Activated T-cell treated with anti-CD3 and anti-CD28 coated beads, Interleukin-2, amount 50 U/mL, for 48 hours (primary cell): ENCODE measurements around the gene ZNF620.
A peak's percentile ranks its signal among the peaks of the same experiment; 100 is the strongest.
"Not testable (repeated sequence)": the region's sequence is repeated elsewhere in the genome, so short reads cannot be mapped to it uniquely, and the experiment has no call there.

Experiments
- DNase-seq, 2 experiments: peaks; one replicate each; pipeline ENCODE4 v3.0.0-alpha.2; 2020

The ZNF620 gene

DNA sequence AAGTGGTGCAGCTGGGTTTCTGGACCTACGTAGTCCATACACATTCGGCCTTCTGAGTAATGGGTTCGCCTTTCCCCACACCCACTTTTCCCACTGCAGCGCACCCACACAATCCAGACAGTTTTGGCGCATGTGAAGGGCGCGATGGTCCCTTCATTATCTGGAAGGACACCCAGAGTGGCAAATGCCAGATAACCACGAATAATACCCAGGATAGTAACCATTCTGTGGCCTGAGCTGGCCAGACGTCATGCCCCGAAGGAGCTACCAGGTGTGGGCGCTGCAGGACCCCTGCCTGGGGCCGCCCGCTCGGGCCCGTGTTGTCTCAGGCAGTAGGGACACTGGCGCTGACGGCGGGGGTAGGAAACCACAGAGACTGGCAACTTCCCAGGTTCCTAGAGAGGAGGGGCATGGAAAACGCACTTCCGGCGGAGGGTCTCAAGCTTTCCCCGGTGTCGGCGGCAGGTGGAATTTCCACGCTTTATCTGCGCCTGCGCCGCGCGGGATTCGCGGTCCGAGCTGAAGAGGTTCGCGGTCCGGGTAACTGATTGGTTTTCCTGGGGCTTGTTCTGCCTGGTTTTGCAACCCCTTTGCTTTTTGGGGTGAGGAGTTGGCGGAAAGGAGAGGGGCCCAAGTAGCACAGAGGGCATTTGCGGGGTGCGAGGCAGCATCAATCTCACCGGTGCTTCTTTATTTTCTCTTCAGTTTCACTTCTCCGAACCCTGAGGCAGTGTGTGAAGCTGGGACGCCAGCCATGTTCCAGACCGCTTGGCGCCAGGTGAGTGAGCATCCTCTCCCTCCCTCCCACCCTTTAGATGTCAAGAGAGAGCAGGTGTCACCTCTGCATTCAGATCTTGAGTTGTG is at the start of gene ZNF620:
Gene ZNF620 (plus strand): TSS at position 441 of the 864 bp plus-strand sequence. CDS start 314 bp downstream, at position 755.
- peak; percentile 58 to 66 for DNase-seq

DNA sequence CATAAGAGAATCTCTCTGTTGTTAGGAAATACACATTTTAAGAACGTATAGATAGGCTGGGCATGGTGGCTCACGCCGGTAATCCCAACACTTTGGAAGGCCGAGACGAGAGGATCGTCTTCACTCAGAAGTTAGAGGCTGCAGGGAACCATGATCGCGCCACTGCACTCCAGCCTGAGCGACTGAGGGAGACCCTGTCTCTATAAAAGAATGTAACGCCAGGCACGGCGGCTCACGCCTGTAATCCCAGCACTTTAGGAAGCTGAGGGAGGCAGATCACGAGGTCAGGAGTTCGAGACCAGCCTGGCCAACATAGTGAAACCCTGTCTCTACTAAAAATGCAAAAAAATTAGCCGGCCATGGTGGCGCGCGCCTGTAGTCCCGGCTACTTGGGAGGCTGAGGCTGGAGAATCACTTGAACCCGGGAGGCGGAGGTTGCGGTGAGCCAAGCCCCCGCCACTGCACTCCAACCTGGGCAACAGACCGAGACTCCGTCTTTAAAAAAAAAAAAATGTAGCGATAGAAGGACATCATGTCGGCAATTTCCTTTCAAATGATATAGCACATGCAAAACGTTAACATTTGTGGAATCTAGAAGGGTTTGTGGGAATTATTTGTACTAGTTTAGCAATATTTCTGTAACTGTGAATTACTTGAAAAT is 49.4 kb upstream of the ZNF620 start:
- no peak for DNase-seq

DNA sequence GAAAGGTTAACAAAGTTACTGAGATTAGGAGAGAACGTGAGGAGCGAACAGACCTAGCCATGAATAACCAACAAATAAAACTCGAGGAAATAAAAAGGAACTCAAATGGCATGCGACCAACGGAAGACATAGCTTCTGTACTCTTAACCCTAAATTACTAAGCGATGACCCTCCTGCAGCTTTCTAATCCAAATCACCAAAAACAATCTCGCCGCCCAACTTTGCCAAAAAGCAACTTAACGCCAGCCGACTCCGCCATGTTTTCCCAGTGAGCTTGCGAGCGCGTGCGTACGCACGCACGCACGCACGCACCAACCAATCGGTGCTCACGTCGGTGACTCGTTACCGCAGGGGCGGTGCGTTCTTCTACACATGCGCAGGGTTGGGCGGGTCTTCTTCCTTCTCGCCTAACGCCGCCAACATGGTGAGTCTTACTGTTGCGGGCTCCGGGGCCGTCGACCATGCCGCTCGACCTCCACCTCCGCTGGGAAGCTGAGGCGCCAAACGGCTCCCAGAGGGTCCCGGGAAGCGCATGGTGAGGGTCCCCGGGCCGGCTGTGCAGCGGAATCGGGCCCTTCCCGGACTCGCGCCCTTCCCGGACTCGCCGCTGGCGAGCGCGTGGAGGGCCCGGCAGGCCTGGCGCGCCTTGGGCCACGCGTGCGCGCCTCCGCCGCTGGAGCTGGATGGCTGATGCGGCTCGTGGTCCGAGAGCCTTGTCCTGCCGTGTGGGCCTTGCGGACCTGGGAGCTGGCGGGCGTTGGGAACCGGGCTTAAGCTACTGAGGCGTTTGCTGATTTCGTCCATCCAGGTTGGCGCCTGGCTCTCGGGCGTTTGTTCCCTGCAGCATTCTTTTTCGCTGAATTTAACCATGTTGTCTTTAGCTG is 48.7 kb upstream of the ZNF620 start, which contains the start of gene RPL14:
Gene RPL14 (plus strand): TSS at position 400 of the 884 bp plus-strand sequence. CDS start 133 bp downstream, at position 533.
- peak; percentile 93 to 95 for DNase-seq

DNA sequence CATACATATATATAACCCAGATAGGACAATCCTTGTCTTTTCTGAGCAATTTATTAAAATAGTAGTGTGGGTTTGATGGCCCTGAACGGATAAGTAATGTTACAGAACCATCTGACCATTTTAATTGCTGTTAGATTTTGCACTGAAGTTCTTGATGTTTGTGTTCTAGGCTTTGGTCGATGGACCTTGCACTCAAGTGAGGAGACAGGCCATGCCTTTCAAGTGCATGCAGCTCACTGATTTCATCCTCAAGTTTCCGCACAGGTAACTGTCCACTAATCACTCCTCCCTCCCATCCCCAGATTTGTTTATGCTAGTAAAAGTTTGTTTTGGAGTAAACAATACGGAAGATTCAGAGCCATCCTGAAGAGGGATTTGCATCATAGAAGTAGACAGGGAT is 47.4 kb upstream of the ZNF620 start:
- DNase-seq = no peak

DNA sequence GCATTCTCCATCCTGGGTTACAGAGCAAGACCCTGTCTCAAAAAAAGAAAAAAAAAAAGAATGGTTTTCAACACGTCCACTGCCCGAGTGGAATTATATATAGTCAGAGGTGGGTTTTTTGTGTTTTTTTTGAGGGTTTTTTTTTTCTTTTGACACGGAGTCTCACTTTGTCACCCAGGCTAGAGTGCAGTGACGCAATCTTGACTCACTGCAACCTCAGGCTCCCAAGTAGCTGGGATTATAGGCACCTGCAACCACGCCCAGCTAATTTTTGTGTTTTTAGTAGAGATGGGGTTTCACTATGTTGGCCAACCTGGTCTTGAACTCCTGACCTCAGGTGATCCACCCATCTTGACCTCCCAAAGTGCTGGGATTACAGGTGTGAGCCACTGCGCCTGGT is 45.4 kb upstream of the ZNF620 start:
- peak in 1 of 2 experiments; percentile 30 for DNase-seq

DNA sequence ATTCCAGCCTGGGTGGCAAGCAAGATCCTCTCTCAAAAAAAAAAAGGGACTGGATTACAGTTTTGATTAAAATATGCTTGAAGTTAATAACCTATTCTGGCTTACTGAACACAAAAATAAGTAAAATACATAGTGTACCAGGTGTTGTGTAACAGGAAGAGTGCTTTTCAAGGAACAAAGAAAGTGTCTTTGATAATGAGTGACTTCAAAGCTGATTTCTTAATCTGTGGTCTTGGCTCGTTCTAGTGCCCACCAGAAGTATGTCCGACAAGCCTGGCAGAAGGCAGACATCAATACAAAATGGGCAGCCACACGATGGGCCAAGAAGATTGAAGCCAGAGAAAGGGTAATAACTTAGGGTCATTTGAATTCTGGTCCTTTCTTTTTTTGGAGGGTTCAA is 44.7 kb upstream of the ZNF620 start:
- DNase-seq = no peak

DNA sequence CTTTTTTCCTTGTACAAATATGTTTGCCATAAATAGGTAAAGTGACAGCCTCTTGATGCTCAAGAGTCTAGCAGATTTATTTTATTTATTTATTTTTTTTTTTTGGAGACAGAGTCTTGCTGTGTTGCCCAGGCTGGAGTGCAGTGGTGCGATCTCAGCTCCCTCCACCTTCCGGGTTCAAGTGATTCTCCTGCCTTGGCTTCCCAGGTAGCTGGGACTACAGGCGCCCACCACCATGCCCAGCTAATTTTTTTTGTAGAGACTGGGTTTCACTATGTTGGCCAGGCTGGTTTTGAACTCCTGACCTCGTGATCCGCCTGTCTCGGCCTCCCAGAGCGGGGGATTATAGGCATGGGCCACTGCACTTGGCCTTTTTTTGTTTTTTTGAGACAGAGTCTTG is 43.0 kb upstream of the ZNF620 start:
- not testable (repeated sequence) for DNase-seq

DNA sequence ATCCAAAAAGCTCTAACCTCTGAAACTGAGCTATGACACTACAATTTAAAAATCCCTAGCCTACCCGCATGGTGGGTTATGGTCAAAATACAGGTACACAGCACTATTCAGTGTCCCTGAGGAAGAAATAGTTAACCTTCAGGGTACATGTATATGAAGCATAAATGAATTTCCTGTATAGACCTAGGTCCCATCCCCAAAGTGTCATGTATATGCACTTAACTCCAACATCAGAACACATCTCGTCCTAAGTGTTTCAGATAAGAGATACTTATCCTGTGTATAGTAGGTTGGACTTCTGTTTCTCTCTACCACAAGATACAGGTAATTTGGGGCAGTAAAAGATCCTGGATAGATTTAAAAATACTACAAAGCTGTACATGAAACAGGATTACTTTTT is 42.3 kb upstream of the ZNF620 start:
- no peak for DNase-seq

DNA sequence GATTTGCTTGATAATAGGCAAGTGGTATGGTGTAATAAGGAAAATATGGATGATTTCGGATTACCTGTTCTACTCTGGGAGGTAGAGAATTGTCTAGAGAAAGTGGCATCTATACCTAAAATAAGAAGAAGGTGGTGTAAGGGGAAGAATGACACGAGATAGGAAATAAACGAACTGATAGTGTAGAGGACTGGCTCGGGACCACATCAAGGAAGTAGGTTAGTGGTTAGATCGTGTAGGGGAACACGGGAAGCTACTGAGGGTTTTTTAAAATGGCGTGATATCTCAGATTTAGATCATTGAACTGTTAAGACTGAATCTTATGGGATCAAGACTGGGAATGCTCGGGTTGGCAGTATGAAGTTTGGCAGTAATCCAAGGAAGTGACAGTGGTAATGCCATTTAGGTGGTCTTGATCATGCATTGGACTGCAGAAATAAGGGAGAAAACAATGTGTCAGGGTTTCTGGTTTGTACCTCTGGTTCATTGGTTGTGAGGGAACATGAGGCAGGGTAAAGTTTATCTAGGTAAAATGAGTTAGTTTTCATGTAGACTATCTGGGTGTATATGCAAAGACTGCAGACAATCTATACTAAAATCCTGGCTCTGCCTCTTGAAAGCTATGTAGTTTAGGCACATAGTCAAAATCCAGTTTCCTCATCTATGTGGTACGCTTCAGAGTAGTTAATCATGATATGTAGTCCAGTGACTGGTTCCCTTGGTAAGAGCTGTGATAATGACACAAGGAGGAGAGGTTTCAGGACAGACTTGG is 41.3 kb upstream of the ZNF620 start:
- no peak for DNase-seq

DNA sequence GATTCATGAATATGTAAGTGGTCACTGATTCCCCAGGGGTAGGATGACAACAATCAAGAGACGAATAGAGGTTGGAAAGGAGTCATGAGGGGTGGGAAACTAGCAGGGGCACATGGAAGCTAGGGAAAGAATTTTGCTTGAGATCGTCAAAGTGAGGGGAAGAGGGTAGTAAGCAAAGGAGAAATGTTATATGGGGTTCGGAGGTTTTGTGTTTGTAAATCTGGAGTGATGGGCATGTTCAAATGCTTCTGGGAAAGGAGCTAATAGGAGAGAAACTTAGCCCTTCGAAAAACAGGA is 40.8 kb upstream of the ZNF620 start:
- no peak for DNase-seq

DNA sequence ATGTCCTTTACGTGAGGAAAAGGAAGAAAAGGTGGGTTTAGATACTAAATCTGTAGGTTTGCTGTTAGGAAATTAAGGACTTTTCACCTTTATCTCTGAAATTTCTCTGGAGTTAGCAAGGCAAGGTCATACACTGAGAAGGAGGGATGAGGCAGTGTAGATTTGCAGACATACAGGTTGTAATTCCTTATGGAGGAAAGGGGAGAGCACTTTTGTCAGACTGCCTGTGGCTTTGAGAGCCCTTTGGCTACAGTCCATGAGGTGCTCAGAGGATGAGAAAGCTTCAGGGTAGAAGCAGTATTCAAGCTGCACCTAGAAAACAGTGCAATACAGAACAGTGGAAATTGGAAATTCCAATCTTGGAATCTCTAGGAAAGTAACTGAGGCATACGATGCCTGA is 40.4 kb upstream of the ZNF620 start:
- DNase-seq = no peak

DNA sequence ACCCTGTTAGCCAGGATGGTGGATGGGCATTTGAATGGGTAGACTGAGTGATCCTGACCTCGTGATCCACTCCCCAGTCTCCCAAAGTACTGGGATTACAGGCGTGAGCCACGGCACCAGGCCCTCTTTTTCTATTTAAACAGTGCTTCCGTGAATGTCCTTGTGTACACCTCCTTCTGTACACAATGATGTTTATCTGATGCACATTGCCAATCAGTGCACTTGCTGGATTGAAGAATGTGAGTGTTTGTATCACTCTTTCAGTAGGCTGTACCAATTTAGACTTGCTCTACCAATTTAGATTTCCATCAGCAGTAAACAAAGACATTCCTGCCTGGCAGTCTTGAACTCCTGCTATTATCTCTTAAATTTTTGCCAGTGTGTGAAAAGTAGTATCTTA is 37.8 kb upstream of the ZNF620 start:
- no peak for DNase-seq

DNA sequence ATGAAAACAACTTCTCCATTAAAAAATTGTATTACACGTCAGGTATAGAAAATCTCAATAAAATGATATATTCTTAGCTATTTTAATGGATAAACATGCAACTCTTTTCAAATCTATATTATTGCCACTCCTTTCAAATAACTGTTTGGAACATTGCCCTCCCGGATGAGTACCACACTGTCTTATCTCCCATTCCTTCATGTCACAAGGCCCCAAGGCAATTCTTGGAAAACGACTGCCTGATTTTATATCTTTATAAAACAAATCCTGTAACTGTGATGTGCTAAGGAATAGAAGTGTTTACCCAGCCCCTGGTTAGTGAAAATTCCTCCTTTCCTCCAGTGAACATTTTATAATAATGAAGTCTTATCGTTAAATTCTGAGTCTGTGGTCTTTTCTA is 35.1 kb upstream of the ZNF620 start:
- no peak for DNase-seq

DNA sequence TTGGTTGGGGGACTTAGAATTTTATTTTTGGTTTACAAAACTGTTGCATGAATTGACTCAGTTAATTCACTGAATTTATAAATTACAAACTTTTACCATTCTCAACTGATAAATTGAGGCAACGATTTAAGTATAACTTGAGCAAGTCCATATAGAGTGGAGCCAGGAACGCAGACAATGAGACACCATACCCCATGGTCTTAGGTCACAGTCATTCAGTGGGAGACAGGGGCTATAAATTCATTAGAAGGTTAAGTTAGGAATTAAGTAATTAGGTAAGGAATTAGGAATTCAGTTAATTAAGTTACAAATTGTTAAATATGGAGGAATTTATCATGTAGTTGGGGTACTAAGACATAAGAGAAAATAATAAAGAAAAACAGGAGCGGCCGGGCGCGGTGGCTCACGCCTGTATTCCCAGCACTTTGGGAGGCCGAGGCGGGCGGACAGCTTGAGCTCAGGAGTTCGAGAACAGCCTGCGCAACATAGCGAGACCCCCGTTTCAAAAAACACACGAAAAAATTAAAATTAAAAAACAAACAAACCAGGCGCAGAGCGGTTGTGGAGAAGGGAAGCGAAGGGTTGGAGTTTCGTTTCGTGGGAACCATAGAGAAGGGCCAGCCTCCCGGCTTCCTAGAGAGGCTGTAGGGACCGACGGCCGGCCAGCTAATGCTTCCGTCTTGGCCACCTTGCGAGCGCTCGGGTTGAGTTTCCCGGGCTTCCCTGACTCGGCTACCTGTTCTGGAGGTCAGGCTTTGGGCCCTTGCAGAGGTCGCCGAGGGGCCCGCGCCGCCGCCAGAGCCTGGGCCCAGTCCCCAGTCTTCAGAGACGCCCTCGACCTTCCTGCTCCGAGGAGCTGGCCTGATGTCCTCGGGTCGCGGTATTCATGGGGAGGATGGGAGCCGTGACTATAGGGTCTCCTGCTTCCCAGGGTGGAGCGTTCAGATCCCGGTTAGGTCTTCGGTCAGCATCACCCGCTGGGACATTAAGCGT is 29.1 kb upstream of the ZNF620 start, which contains the start of gene ZNF619:
Gene ZNF619 (plus strand): TSS at position 645 of the 993 bp plus-strand sequence. CDS start 858 bp downstream, outside the sequence.
- peak; percentile 67 to 72 for DNase-seq

DNA sequence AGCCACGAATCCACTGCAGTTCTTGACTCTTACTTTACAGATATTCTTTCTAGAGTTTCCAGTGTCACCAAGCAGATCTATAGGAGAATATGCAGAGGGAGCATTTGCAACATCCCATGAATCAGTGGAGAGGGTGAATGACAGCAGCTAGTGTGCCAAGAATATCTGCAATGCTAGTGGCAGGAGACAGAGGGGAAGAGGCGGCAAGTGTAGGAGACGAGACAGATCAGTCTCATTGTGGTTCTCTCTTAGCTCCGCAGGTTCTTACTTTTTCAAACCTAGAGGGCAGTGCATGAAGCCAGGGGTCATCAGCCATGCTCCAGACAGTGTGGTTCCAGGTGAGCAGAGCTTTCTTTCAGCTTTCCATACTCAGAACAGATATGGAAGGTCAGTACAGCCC is 28.2 kb upstream of the ZNF620 start:
- DNase-seq = no peak

DNA sequence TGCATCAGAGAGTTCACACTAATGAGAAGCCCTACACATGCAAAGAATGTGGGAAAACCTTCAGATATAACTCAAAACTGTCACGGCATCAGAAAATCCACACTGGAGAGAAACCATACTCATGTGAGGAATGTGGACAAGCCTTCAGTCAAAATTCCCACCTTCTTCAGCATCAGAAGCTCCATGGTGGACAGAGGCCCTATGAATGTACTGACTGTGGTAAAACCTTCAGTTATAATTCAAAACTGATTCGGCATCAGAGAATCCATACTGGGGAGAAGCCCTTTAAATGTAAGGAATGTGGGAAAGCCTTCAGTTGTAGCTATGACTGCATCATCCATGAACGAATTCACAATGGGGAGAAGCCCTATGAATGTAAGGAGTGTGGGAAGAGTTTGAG is 18.7 kb upstream of the ZNF620 start:
- no peak for DNase-seq

DNA sequence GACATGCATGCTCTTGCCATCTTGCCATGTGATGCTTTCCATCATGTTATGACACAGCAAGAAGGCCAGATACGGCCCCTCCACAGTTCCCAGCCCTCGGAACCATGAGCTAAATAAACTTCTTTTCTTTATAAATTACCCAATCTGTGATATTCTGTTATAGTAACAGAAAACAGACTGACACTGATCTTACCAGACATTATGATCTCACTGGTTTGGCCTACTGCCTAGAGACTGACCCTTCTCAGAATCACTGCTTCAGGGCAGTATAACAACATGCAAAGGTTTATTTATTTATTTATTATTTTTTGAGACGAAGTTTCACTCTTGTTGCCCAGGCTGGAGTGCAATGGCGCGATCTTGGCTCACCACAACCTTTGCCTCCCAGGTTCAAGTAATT is 14.9 kb upstream of the ZNF620 start:
- DNase-seq = no peak

DNA sequence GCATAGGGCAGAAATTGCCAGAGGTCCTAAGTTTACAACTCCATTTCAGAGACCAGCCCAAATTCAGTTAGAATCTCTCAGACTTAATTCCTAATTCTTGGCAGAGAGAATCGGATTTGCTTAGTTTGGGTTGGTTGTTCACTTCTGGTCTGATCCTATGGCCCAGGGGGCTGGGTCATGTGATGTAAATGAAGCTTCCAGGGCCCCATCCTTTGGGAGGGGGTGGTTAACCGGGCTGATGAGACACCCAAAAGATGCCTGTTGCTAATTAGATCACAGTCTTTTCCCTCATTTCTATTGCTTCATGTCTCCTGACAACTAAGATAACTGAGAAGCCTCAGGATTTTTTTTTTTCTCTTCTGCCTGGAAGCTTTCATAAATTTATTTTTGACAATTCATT is 11.1 kb upstream of the ZNF620 start:
- DNase-seq = no peak

DNA sequence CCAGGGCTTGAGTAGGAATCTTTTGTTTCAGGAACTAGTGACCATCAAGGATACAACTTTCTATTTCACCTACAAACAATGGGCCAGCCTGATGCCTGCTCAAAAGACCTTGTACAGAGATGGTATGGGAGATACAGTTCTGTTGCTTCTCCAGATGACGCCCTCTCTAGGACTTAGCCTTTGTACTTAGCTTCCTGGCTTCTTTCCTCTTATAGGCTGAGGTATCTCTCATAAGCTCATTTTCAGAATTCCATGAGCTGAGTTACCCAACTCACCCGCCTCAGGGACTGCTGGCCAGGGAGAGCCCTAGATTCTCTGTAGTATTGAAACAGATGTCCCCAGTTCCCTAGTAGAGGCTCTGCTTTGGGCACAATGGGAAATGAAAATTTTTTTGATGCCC is 8.6 kb upstream of the ZNF620 start:
- no peak for DNase-seq

DNA sequence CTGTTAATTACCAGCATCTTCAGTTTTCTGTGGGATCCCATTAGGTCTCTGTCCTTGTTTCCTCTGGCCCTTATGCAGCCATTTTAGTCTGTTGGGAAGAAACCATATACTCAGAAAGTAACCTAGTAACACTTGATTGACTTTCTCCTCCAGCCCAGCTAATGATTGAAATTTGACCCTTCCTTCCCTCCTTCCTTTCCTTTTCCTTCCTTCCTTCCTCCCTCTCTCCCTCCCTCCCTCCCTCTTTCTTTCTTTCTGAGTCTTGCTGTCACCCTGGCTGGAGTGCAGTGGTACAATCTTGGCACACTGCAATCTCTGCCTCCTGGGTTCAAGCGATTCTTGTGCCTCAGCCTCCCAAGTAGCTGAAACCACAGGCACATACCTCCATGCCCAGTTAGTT is 5.9 kb upstream of the ZNF620 start:
- DNase-seq = no peak

DNA sequence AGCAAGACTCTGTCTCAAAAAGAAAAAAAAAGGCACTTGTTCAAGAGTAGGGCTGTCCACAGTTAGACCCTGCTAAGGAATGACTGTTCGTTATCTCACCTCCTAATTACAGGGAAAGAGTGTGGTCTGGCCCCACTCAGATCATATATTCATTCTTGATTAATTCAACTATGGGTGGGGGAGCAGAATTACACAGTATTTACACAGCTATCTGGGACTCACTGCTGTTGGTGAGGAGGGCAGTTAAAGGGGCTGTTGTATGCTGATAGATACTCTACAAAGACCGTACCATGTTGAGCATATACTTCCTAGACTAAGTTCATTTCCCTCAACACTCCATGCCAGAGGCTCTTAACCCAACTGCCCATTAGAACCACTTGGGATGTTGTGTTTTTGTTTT is 3.8 kb upstream of the ZNF620 start:
- no peak for DNase-seq
